ENCODE measurements around the gene SRI. TPM values are rescaled to one million over a fixed set of nuclear protein-coding genes. Genes with fewer than 3 reads are reported as not detected.
"Not testable (repeated sequence)": the region's sequence is repeated elsewhere in the genome, so short reads cannot be mapped to it uniquely, and the experiment has no call there.

The SRI gene, protein sequence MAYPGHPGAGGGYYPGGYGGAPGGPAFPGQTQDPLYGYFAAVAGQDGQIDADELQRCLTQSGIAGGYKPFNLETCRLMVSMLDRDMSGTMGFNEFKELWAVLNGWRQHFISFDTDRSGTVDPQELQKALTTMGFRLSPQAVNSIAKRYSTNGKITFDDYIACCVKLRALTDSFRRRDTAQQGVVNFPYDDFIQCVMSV
- total RNA-seq (87.4 TPM), polyA plus RNA-seq (62.5 TPM)
- long read RNA-seq, donor 1, transcript SRI-206 (4 exons, 903 nt): major isoform, 5 of 10 reads
- long read RNA-seq, donor 1, transcript SRI-201 (8 exons, 2,010 nt): major isoform, 5 of 10 reads
- long read RNA-seq, donor 1, partial matches to known transcripts: 0 of 10 reads
- long read RNA-seq, donor 1, other reads (novel, unspliced or antisense): 0 of 10 reads
- long read RNA-seq, donor 2: 0 reads
- long read RNA-seq, donor 3, transcript SRI-201 (8 exons, 2,010 nt): major isoform, 47 of 137 reads
- long read RNA-seq, donor 3, transcript SRI-206 (4 exons, 903 nt): major isoform, 47 of 137 reads
- long read RNA-seq, donor 3, partial matches to known transcripts: 39 of 137 reads
- long read RNA-seq, donor 3, other reads (novel, unspliced or antisense): 0 of 137 reads
- long read RNA-seq, donor 4, transcript SRI-201 (8 exons, 2,010 nt): major isoform, 19 of 45 reads
- long read RNA-seq, donor 4, transcript SRI-206 (4 exons, 903 nt): minor isoform, 11 of 45 reads
- long read RNA-seq, donor 4, partial matches to known transcripts: 11 of 45 reads
- long read RNA-seq, donor 4, other reads (novel, unspliced or antisense): 0 of 45 reads
- long read RNA-seq, donor 5, transcript SRI-201 (8 exons, 2,010 nt): major isoform, 72 of 174 reads
- long read RNA-seq, donor 5, transcript SRI-206 (4 exons, 903 nt): minor isoform, 48 of 174 reads
- long read RNA-seq, donor 5, partial matches to known transcripts: 49 of 174 reads
- long read RNA-seq, donor 5, other reads (novel, unspliced or antisense): 0 of 174 reads
- long read RNA-seq, donor 6, transcript SRI-201 (8 exons, 2,010 nt): major isoform, 51 of 71 reads
- long read RNA-seq, donor 6, transcript SRI-206 (4 exons, 903 nt): minor isoform, 16 of 71 reads
- long read RNA-seq, donor 6, partial matches to known transcripts: 0 of 71 reads
- long read RNA-seq, donor 6, other reads (novel, unspliced or antisense): 0 of 71 reads
- long read RNA-seq, donor 7, transcript SRI-201 (8 exons, 2,010 nt): major isoform, 53 of 105 reads
- long read RNA-seq, donor 7, transcript SRI-206 (4 exons, 903 nt): minor isoform, 17 of 105 reads
- long read RNA-seq, donor 7, partial matches to known transcripts: 32 of 105 reads
- long read RNA-seq, donor 7, other reads (novel, unspliced or antisense): 0 of 105 reads
- long read RNA-seq, donor 8, transcript SRI-206 (4 exons, 903 nt): minor isoform, 6 of 34 reads
- long read RNA-seq, donor 8, transcript SRI-201 (8 exons, 2,010 nt): major isoform, 15 of 34 reads
- long read RNA-seq, donor 8, partial matches to known transcripts: 12 of 34 reads
- long read RNA-seq, donor 8, other reads (novel, unspliced or antisense): 0 of 34 reads
- long read RNA-seq, donor 9, transcript SRI-201 (8 exons, 2,010 nt): major isoform, 27 of 46 reads
- long read RNA-seq, donor 9, transcript SRI-206 (4 exons, 903 nt): minor isoform, 9 of 46 reads
- long read RNA-seq, donor 9, partial matches to known transcripts: 8 of 46 reads
- long read RNA-seq, donor 9, other reads (novel, unspliced or antisense): 0 of 46 reads
- long read RNA-seq, donor 10, transcript SRI-201 (8 exons, 2,010 nt): major isoform, 49 of 72 reads
- long read RNA-seq, donor 10, transcript SRI-206 (4 exons, 903 nt): minor isoform, 11 of 72 reads
- long read RNA-seq, donor 10, partial matches to known transcripts: 12 of 72 reads
- long read RNA-seq, donor 10, other reads (novel, unspliced or antisense): 0 of 72 reads

DNA sequence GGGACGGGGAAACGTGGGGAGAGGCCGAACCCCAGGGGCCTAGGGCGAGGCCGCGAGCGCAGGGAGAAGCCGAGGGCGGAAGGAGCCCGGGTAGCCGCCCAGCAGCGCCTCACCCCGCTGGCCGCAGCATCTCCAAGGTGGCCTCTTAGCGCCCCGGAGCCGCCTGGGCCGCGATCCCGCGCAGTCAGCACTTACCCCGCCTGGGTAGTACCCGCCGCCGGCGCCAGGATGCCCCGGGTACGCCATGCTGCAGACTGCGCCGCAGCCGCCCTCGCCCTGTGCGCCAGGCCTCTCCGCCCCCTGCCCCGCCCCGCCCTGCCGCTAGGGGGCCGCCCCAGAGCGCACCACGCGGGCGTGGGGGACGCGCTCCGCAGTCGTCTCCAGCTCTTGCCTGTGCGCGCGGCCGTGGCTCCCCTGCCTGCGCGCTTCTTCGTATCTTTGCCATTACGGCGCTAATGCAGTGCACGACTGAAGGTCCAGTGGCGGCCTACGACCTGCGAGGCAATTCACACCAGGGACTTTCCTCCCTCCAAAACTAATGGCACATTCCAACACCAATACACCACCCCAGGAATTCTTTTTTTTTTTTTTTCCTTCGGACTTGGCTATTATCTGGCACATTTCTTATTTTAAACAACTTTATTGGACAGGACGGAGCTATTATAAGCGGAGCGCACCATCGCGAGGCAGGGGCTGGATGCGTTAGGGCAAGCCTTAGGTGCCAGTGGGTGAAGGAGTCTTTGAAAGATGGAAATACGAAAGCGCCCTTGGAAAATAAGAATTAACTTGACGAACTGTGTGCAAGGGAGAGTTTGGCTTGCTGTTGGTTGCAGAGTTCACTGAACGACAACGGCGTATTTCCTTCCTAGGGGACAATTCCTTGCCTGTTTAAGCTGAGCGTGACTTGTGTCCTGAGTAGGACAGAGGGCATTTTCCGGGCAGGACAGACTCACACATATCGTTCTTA lies at the start of gene SRI:
Gene SRI, minus strand, starts transcription at position 258 of the 967 bp plus-strand sequence. Its CDS starts 12 bp downstream, at position 246.
- Histone ChIP-seq H3K4me3 (ENCODE audit: low read length in 2 of 2) (peak within 1 kb of the TSS; percentile 69 to 88), H3K36me3 (ENCODE audit: control insufficient read depth in 2 of 2, insufficient read depth in 2 of 2, low read length in 1 of 2) (peaks cover 3 to 12% of the 10 kb centered on the region in 2 donors), H3K9me3 (ENCODE audit: control insufficient read depth in 2 of 2, insufficient read depth in 1 of 2, low read length in 1 of 2) (no peaks in the 10 kb centered on the region), H3K4me1 (ENCODE audit: control insufficient read depth in 2 of 2, insufficient read depth in 2 of 2, low read length in 2 of 2) (peaks cover 4 to 19% of the 10 kb centered on the region in 2 donors), H3K27ac (ENCODE audit: low read depth in 1 of 2, low read length in 1 of 2) (peak within 1 kb of the TSS; percentile 66 to 73), H3K27me3 (ENCODE audit: control insufficient read depth in 2 of 2, insufficient read depth in 1 of 2, low read length in 1 of 2) (no peaks in the 10 kb centered on the region)
- peak; percentile 61 to 93 (median 81) for DNase-seq (ENCODE audit: low read depth in 6 of 9, low spot score in 9 of 9)
- under 1% methylated on average over 74 of the region's 75 CpGs for WGBS

DNA sequence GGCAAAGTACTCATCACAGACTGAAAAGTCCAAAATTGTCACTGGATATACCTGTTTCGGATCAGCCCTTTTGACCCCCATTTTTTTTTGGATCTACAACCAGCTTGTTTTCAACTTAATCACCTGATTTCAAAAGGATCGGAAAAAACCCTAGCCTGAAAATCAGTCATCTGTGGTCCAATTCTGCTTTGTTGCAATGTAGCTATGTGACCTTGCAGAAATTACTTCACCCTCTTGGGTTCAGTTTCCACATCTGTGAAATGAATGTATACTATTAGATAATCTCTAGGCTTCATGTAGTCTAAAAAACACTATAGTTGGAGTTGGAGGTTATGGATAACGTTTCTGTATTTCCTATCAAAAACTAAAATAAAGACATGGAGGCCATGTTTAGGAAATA lies 49.7 kb upstream of the SRI start:
- H3K4me3 ChIP-seq (ENCODE audit: low read length in 2 of 2): no peak overlapping the region

GRCh38 chr7:88268858-88269257 lies 49.0 kb upstream of the SRI start:
- H3K9me3 ChIP-seq (ENCODE audit: control insufficient read depth in 2 of 2, insufficient read depth in 1 of 2, low read length in 1 of 2): no peaks in the 10 kb centered on the region
- no peaks in the 10 kb centered on the region for H3K4me1 ChIP-seq (ENCODE audit: control insufficient read depth in 2 of 2, insufficient read depth in 2 of 2, low read length in 2 of 2)
- 79% methylated on average over 2 of the region's 2 CpGs for WGBS
- H3K27me3 ChIP-seq (ENCODE audit: control insufficient read depth in 2 of 2, insufficient read depth in 1 of 2, low read length in 1 of 2): no peaks in the 10 kb centered on the region
- H3K27ac ChIP-seq (ENCODE audit: low read depth in 1 of 2, low read length in 1 of 2): no peak overlapping the region
- no peak overlapping the region for H3K4me3 ChIP-seq (ENCODE audit: low read length in 2 of 2)
- no peaks in the 10 kb centered on the region for H3K36me3 ChIP-seq (ENCODE audit: control insufficient read depth in 2 of 2, insufficient read depth in 2 of 2, low read length in 1 of 2)
- DNase-seq (ENCODE audit: low read depth in 6 of 9, low spot score in 9 of 9): no peak

More for the DNA sequence above, 49.7 kb upstream of the SRI start:
- DNase-seq (ENCODE audit: low read depth in 6 of 9, low spot score in 9 of 9): no peak
- no peaks in the 10 kb centered on the region for H3K9me3 ChIP-seq (ENCODE audit: control insufficient read depth in 2 of 2, insufficient read depth in 1 of 2, low read length in 1 of 2)
- no peaks in the 10 kb centered on the region for H3K4me1 ChIP-seq (ENCODE audit: control insufficient read depth in 2 of 2, insufficient read depth in 2 of 2, low read length in 2 of 2)
- no peaks in the 10 kb centered on the region for H3K27me3 ChIP-seq (ENCODE audit: control insufficient read depth in 2 of 2, insufficient read depth in 1 of 2, low read length in 1 of 2)
- no peak overlapping the region for H3K27ac ChIP-seq (ENCODE audit: low read depth in 1 of 2, low read length in 1 of 2)
- 91% methylated on average over 3 of the region's 3 CpGs for WGBS
- H3K36me3 ChIP-seq (ENCODE audit: control insufficient read depth in 2 of 2, insufficient read depth in 2 of 2, low read length in 1 of 2): no peaks in the 10 kb centered on the region

DNA sequence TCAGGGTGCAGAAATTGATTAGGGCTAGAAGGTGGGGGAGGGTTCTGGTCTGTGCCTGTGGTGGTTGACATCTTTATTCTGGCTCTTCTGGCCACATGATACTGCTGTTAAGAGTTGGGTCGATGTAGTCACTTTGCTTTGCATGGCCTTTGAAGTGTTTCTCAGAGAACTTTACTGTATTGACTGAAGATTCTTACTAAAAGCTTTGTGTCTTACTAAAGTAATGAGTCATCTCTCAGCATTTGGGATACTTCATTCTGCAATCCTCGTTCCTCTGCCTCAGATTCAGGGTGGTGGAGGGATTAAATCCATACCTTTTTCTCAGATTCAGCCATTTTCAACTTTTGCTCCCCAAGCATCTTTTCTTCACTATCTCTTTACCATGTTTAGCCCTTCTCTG lies 48.2 kb upstream of the SRI start:
- Histone ChIP-seq H3K4me1 (ENCODE audit: control insufficient read depth in 2 of 2, insufficient read depth in 2 of 2, low read length in 2 of 2) (no peaks in the 10 kb centered on the region), H3K27me3 (ENCODE audit: control insufficient read depth in 2 of 2, insufficient read depth in 1 of 2, low read length in 1 of 2) (no peaks in the 10 kb centered on the region), H3K4me3 (ENCODE audit: low read length in 2 of 2) (no peak overlapping the region), H3K36me3 (ENCODE audit: control insufficient read depth in 2 of 2, insufficient read depth in 2 of 2, low read length in 1 of 2) (no peaks in the 10 kb centered on the region), H3K27ac (ENCODE audit: low read depth in 1 of 2, low read length in 1 of 2) (no peak overlapping the region), H3K9me3 (ENCODE audit: control insufficient read depth in 2 of 2, insufficient read depth in 1 of 2, low read length in 1 of 2) (no peaks in the 10 kb centered on the region)
- WGBS: 92% methylated on average over 2 of the region's 2 CpGs
- DNase-seq (ENCODE audit: low read depth in 6 of 9, low spot score in 9 of 9): no peak

DNA sequence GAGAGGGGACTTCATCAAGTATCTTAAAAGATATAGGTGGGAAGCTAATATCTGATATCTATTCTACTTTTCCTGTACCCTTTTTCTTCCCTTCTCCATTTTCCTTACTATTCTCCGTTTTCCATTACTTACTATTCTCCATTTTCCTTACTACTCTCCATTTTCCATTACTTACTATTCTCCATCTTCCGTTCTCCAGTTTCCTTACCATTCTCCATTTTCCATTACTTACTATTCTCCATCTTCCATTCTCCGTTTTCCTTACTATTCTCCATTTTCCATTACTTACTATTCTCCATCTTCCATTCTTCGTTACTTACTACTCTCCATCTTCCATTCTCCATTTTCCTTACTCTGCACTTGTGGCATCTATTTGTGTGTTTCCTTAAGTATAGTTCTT lies 47.6 kb upstream of the SRI start:
- no peak overlapping the region for H3K4me3 ChIP-seq (ENCODE audit: low read length in 2 of 2)
- H3K36me3 ChIP-seq (ENCODE audit: control insufficient read depth in 2 of 2, insufficient read depth in 2 of 2, low read length in 1 of 2): no peaks in the 10 kb centered on the region
- H3K4me1 ChIP-seq (ENCODE audit: control insufficient read depth in 2 of 2, insufficient read depth in 2 of 2, low read length in 2 of 2): no peaks in the 10 kb centered on the region
- no peaks in the 10 kb centered on the region for H3K9me3 ChIP-seq (ENCODE audit: control insufficient read depth in 2 of 2, insufficient read depth in 1 of 2, low read length in 1 of 2)
- WGBS: 97% methylated on average over 4 of the region's 4 CpGs
- H3K27me3 ChIP-seq (ENCODE audit: control insufficient read depth in 2 of 2, insufficient read depth in 1 of 2, low read length in 1 of 2): no peaks in the 10 kb centered on the region
- no peak for DNase-seq (ENCODE audit: low read depth in 6 of 9, low spot score in 9 of 9)
- H3K27ac ChIP-seq (ENCODE audit: low read depth in 1 of 2, low read length in 1 of 2): no peak overlapping the region

DNA sequence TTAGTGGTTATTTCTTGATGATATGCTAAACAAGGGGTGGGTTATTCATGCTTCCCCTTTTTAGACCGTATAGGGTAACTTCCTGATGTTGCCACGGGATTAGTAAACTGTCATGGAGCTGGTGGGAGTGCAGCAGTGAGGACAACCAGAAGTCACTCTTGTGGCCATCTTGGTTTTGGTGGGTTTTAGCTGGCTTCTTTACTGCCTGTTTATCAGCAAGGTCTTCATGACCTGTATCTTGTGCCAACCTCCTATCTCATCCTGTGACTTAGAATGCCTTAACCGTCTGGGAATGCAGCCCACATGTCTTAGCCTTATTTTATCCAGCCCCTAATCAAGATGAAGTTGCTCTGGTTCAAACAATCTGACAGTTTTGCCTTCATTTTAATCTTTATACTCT lies 45.1 kb upstream of the SRI start:
- not testable (repeated sequence) for H3K9me3 ChIP-seq (ENCODE audit: control insufficient read depth in 2 of 2, insufficient read depth in 1 of 2, low read length in 1 of 2); H3K4me3 ChIP-seq (ENCODE audit: low read length in 2 of 2); H3K36me3 ChIP-seq (ENCODE audit: control insufficient read depth in 2 of 2, insufficient read depth in 2 of 2, low read length in 1 of 2); H3K27ac ChIP-seq (ENCODE audit: low read depth in 1 of 2, low read length in 1 of 2); DNase-seq (ENCODE audit: low read depth in 6 of 9, low spot score in 9 of 9); H3K27me3 ChIP-seq (ENCODE audit: control insufficient read depth in 2 of 2, insufficient read depth in 1 of 2, low read length in 1 of 2); H3K4me1 ChIP-seq (ENCODE audit: control insufficient read depth in 2 of 2, insufficient read depth in 2 of 2, low read length in 2 of 2)
- WGBS: 62% methylated on average over 3 of the region's 3 CpGs

DNA sequence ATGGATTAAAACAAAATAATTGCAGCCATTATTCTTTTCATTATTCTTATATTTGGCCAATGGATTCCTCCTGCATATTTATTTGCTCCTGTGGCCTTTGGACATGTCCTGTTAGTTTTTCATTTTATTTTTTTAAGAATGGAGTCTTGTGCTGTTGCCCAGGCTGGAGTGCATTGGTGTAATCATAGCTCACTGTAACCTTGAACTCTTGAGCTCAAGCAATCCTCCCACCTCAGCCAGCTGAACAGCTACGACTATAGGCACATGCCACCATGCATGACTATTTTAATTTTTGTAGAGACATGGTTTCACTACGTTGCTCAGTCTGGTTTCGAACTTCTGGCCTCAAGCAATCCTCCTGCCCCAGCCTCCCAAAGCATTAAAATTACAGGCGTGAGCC lies 42.7 kb upstream of the SRI start:
- Histone ChIP-seq H3K36me3 (ENCODE audit: control insufficient read depth in 2 of 2, insufficient read depth in 2 of 2, low read length in 1 of 2) (no peaks in the 10 kb centered on the region), H3K27ac (ENCODE audit: low read depth in 1 of 2, low read length in 1 of 2) (no peak overlapping the region), H3K27me3 (ENCODE audit: control insufficient read depth in 2 of 2, insufficient read depth in 1 of 2, low read length in 1 of 2) (no peaks in the 10 kb centered on the region), H3K4me1 (ENCODE audit: control insufficient read depth in 2 of 2, insufficient read depth in 2 of 2, low read length in 2 of 2) (no peaks in the 10 kb centered on the region), H3K4me3 (ENCODE audit: low read length in 2 of 2) (no peak overlapping the region), H3K9me3 (ENCODE audit: control insufficient read depth in 2 of 2, insufficient read depth in 1 of 2, low read length in 1 of 2) (no peaks in the 10 kb centered on the region)
- WGBS: 97% methylated on average over 4 of the region's 4 CpGs
- DNase-seq (ENCODE audit: low read depth in 6 of 9, low spot score in 9 of 9): no peak
